C4-2B (cell line): ENCODE results near the gene PPP3CA.

ENCODE experiments used
- CTCF ChIP-seq: fragments of 450-650 bp; conservative IDR thresholded peaks from 2 replicates; pipeline ENCODE4 v1.5.1; 2017; ENCODE audit warnings: mild to moderate bottlenecking
- ZFX ChIP-seq: fragments of 450-650 bp; IDR thresholded peaks from 2 replicates; pipeline ENCODE4 v1.6.1; 2017

GRCh38 chr4:101141855-101142254, 205.5 kb downstream of the PPP3CA start:
- TF ChIP-seq CTCF (no peak), ZFX (no peak)
